HG02571 (cell line): Measurements from ENCODE around the gene CLEC19A.
"Not testable (repeated sequence)": the region's sequence is repeated elsewhere in the genome, so short reads cannot be mapped to it uniquely, and the experiment has no call there.

Source experiments
- ATAC-seq: cut with Tn5 transposase; IDR thresholded peaks from one replicate; pipeline ENCODE4 v1.9.1; 2021; ENCODE audit warnings: mild to moderate bottlenecking, moderate library complexity; ENCODE audit not compliant: unreplicated experiment

The CLEC19A gene

DNA sequence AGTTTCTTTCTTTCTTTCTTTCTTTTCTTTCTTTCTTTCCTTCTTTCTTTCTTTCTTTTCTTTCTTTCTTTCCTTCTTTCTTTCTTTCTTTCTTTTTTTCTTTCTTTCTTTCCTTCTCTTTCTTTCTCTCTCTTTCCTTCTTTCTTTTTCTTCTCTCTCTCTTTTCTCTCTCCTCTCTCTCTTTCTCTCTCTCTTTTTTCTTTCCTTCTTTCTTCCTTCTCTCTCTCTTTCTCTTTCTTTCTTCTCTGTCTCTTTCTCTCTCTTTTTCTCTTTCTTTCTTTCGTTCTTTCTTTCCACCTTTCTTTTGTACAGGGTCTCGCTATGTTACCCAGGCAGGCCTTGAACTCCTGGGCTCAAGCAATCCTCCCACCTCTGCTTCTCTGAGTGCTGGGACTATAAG lies 35.7 kb downstream of the CLEC19A start:
- ATAC-seq = not testable (repeated sequence)

DNA sequence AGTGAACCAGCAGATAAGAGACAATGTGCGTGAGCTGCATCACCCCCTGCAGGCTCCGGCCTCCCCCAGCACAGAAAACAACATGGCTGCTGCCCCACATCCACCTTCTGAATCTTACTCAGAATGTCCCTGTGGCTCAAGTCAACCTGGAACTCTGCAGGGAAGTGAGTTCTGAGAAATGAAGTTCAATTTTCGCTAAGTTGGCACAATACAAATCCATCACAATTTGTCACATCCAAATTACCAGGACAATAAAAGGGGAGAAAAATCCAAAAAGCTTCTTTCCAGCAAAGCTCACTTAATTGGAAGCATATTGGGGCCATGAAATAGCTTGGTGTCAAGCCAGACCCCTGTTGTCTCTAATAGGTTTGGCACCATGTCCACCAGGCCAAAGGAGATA lies 38.1 kb downstream of the CLEC19A start:
- no peak for ATAC-seq

DNA sequence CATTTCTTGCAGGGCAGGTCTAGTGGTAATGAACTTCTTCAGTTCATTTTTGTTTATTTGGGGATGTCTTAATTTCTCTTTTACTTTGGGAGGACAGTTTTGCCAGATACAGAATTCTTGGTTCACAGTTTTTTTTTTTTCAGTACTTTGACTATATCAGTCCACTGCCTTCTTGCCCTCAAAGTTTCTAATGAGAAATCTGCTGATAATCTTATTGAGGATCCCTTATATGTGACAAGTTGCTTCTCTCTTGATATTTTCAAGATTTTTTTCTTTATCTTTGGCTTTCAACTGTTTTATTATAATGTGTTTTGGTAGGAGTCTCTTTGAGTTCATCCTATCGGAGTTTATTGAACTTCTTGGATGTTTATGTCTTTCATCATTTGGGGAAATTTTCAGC lies 42.8 kb downstream of the CLEC19A start:
- no peak for ATAC-seq

DNA sequence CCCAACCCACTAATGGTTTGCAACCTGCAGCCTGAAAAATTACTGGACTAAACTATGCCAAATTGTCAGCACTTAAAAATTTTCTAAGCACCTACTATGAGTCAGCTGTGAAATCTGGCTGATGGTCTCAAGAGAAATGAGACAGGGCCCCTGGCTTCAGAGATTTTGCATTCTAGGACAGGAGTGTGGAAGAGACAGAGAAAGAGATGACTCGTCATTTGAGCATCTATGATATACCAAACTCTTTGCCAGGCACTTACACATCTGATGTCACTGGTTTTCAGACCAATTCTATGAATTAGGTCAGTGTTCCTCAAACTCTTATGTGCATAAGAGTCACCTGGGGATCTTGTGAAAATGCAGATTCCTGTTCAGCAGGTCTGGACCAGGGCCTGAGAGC lies 44.4 kb downstream of the CLEC19A start:
- no peak for ATAC-seq

DNA sequence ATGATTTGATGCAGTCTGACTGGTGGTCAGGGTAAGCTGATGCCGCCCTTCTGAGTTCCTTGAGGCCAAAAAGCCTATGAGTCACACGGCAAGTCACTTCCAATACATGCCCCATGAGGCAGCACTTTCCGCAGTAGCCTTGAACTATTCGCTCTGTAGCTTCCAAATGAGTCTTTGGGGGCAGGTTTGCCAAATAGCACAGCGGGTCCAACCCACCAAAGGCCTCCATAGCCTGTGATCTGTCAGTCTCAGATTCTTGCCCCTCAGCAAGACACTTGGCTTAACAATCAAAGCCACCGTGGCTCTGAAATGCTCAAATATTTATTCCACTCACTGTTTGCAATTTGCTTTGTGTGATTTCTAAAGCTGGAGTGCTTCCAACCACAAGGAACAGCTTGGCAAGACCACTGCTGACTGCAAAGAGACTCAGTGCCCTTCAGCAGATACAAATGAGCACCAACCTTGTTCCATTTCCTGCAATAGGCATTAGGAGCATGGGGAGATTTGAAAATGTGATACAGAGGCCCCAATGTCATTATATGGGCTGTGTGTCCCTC lies 45.4 kb downstream of the CLEC19A start:
- ATAC-seq = no peak

DNA sequence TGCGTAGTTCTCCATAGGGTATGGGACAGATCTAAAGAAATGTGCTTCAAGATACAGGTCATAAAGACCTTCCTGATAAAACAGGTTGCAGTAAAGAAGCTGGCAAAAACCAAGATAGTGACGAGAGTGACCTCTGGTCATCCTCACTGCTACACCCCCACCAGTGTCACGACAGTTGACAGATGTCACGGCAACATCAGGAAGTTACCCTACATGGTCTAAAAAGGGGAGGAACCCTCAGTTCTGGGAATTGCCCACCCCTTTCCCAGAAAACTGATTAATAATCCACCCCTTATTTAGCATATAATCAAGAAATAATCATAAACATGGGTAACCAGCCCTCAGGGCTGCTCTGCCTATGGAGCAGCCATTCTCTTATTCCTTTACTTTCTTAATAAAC lies 46.3 kb downstream of the CLEC19A start:
- no peak for ATAC-seq

DNA sequence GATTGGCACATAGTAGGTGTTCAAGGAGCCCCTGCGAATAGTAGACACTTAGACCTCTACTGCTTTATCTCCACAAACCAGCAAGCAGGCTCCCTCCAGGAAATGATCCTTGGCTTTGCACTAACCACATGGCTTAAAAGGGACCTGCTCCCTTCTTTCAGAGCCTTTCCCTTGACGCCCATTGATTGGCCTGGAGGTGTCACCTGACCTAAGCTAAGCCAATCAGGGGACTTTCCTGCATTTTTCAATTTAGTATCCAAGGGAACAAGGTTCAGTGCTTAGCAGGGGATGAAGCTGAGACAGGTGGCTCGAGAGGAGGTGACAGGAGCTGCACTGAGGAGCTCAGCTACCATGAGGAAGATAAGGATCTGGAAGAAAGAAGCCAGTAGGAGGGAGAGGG lies 52.8 kb downstream of the CLEC19A start:
- ATAC-seq = no peak

DNA sequence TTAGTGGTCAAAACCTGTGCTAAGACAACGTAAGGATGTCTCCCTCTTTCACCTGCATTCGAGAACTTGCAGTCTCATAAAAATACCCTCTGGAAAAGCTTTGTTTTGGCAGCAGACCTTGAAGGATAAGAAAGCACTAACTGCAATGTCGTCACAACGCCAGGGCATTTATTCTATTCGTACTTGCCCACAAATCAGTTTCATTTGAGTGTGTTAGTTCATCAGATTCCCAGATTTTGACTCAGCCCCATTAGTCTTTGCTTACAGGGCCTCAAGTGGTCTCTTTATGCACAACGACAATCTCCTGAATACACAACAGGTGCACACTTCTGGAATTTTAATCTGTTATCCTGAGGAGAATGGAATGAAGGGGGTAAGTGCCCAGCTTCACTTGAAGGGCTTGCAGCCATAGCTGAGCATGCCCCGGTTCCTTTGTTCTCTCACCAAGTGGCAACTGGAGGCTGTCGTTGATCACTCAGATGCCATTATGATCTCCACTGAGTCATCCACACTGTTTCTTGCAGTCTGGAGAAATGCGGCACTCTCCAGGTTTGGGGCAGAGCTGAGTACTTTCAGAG lies 58.8 kb downstream of the CLEC19A start:
- no peak for ATAC-seq

DNA sequence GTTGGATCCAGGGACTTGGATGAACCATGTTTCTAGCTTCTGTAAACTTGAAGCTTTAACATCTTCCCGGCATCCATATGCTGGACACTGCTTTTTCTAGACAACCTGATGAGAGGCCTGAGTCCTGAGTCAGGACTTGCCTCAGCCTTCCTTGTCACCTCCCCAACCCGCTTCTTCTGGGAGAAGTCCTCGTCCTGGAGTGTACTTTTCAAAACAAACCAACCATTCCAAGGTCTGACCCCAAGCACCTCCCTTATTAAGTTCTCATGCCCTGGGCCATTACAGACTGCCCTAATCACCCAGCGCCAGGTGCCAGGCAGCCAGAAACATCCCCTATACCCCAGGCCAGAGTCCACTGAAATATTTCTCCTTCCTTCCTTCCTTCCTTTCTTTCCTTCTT lies 59.4 kb downstream of the CLEC19A start:
- ATAC-seq = no peak

DNA sequence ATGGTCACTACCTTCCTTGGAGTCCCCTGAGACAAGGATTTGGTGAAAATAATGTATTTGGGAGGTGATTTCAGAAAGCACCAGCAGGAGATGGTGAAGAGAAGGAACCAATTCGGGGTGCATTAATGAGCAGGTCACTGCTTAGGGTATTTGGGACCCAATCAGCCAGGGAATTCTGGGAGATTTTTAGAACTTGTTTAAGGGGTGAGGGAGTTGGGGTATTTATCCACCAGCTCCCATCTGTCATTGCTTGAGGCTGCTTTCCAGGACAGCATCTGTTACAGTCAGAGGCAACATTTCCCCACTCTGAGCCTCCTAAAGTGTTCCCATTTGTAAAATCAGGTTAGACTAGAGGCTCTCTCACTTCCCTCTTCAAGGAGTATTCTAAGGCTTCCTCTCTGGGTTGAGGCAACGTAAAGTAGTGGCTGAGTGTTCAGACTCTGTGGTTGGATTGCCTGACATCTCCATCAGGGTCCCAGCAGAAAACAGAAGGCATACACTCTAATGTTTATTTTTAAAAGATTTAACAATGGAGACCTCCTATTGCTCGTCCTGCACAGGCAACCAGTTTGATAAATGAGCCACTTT lies 60.9 kb downstream of the CLEC19A start:
- no peak for ATAC-seq

DNA sequence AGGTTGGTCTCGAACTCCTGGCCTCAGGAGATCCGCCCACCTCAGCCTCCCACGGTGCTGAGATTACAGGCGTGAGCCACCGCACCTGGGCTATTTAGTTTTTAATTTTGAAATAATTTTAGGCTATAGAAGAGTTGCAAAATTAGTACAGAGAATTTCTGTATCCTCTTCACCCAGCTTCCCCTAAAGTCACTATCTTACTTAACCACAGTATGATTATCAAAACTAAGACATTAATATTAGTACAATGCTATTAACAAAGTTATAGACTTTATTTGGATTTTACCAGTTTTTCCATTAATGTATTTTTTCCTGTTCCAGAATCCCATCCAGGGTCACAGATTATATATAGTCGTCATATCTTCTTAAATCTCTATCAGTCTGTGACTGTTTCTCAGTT lies 62.6 kb downstream of the CLEC19A start:
- no peak for ATAC-seq

DNA sequence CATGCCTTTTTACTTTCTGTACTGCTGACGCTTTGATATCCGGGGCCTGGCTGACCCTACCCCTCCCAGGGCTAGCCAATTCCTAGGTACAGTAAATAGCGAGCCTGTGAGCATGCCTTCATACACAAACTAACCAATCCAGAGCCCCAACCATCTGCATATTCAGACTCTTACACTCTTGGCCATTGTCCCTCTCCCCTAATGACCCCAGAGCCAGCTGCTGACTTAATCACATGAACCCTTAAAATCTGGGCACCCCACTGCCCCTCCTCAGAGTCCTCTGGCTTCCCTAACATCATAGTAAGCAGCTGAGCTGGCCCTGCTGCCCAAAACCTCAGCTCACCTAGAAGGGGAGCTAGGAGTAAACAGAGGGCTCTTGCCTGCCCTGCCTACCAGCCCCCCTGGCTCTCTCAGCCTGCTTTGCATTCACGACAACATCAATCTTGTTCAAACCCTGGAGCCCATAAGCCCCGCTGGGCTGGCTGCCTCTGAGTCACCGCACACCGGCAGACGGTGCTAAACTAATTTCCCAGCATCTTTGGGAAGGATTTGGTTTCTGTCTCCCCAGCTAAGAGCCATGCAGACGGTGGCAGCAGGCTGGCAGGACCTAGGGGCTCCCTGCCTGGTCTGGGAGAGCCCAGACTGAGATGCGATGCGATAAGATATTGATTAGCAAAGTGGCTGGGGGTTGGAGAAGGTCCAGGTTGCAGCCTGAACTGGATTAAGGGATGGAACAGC lies 63.2 kb downstream of the CLEC19A start:
- ATAC-seq = no peak

DNA sequence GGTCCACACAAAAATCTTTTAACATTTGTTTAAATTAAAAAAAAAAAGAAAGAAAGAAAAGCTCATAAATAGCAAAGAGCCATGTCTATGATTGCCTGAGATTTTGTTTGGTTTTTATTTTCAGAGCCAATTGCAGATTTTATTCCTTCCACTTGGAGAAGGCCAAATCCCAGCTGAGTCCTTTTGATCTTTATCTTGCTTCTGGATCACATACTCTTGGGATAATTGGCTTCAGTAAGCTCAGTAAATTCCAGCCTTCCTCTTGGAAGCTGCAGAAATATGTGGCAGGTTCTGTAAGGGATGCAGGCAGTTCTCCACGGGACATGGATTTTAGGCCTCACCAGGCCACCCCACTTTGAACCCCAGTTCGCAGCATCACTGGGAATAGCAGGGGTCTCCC lies 68.8 kb downstream of the CLEC19A start:
- no peak for ATAC-seq

DNA sequence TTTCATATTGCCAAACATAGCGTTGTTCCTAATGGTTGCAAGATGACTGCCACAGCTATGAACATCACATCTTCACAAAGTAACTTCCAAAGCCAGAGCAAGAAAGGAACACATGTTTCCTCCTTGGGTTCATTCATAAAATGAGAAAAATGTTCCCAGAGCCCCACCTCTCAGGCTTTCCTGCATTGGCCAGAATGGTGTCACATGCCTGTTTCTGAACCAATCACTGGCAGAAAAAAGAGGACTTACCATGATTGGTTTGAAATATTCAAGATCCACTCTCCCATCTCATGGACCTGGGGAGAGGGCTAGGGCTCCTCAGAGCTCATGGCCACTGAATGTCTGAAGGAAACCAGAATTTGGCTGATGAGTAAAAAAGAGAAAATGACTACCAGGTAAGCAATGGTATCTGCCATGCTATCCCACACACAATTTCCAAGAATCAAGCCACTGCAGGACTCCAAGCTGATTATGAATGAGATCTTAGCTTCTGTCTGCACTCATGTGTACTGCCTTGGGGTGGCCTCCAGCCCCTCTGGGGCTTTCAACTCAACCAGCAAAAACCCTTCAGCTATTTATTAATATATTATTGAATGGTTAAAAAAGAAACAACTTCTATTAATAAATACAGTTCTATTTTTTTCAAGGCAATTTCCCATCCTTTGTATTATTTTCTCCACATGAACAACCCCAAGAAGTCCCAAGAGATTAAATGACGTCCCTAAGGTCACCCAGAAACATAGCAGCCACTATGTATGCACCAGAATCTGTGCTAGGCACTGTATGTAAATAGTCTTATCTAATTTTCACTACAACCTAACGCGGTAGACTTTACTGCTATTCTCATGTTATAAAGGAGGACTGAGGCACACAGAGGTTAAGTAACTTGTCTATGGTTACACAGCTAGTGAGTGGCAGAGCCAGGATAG lies 70.8 kb downstream of the CLEC19A start:
- ATAC-seq = no peak

DNA sequence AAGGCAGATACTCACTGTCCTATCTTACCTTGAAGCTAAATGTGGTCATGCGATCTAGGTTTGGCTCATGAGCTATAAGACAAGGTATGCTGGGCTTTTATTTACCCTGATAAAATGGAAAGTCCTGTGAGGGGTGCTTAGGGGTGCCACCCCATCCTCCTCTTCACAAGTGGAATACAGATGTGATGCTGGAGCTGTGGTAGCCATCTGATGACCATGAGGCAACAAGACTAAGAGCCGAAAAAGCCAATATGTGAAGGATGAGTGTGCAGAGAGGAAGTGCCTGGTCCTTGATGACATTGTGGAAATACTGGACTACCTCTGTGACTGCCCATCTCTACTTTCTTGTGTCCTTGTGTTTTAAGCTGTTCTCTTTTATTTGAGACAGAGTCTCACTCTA lies 74.0 kb downstream of the CLEC19A start:
- no peak for ATAC-seq
